Neural progenitor cell (in vitro differentiated cells): ENCODE measurements around the gene WDR1. TPM values are rescaled to one million over a fixed set of nuclear protein-coding genes. Genes with fewer than 3 reads are reported as not detected.

ENCODE experiments used
- DNase-seq: peaks from one replicate; pipeline ENCODE4 v3.0.0-alpha.2; 2016; ENCODE audit warnings: low spot score
- H2AFZ ChIP-seq: fragments of 200-600 bp; sonication (generic); replicated peaks from 2 replicates; pipeline ENCODE4 v1.6.1; 2016; ENCODE audit warnings: antibody characterized with exemption
- H3F3A ChIP-seq: fragments of 200-600 bp; sonication (generic); 2 replicates; pipeline ENCODE4 v1.6.1; 2016; ENCODE audit warnings: antibody characterized with exemption, low read depth
- H3K27ac ChIP-seq: fragments of 200-600 bp; sonication (generic); 2 replicates; pipeline ENCODE4 v1.5.1; 2016; ENCODE audit warnings: mild to moderate bottlenecking
- H3K27me3 ChIP-seq: fragments of 200-600 bp; sonication (generic); 2 replicates; pipeline ENCODE4 v1.6.1; 2016; ENCODE audit warnings: mild to moderate bottlenecking, moderate library complexity
- H3K36me3 ChIP-seq: fragments of 200-600 bp; sonication (generic); 2 replicates; pipeline ENCODE4 v1.5.1; 2016
- H3K4me1 ChIP-seq: fragments of 200-600 bp; sonication (generic); 2 replicates; pipeline ENCODE4 v1.6.1; 2016; ENCODE audit warnings: mixed run types
- H3K4me2 ChIP-seq: fragments of 200-600 bp; sonication (generic); 2 replicates; pipeline ENCODE4 v1.6.1; 2016
- H3K4me3 ChIP-seq: fragments of 200-600 bp; sonication (generic); 2 replicates; pipeline ENCODE4 v1.5.1; 2016
- H3K79me2 ChIP-seq: fragments of 200-600 bp; sonication (generic); 2 replicates; pipeline ENCODE4 v1.6.1; 2016; ENCODE audit warnings: low read depth
- H3K9ac ChIP-seq: fragments of 200-600 bp; sonication (generic); 2 replicates; pipeline ENCODE4 v1.6.1; 2016
- H3K9me3 ChIP-seq: fragments of 200-600 bp; sonication (generic); 2 replicates; pipeline ENCODE4 v1.5.1; 2016; ENCODE audit warnings: low read depth
- H4K20me1 ChIP-seq: fragments of 200-600 bp; sonication (generic); 2 replicates; pipeline ENCODE4 v1.6.1; 2016; ENCODE audit warnings: low read depth
- H3K27ac Mint-ChIP-seq: 3 replicates; pipeline ENCODE4 v1.8.0; 2021; ENCODE audit warnings: mixed read lengths
- H3K27me3 Mint-ChIP-seq: 2 replicates; pipeline ENCODE4 v1.8.0; 2022; ENCODE audit warnings: low read depth, mild to moderate bottlenecking, inconsistent platforms, moderate library complexity, mixed read lengths; ENCODE audit not compliant: insufficient read depth
- H3K36me3 Mint-ChIP-seq: 3 replicates; pipeline ENCODE4 v1.8.0; 2021; ENCODE audit warnings: mixed read lengths
- H3K4me1 Mint-ChIP-seq: 3 replicates; pipeline ENCODE4 v1.8.0; 2021; ENCODE audit warnings: mixed read lengths
- H3K4me3 Mint-ChIP-seq: 3 replicates; pipeline ENCODE4 v1.8.0; 2021; ENCODE audit warnings: mild to moderate bottlenecking, moderate library complexity, mixed read lengths
- H3K9me3 Mint-ChIP-seq: 3 replicates; pipeline ENCODE4 v1.8.0; 2020; ENCODE audit warnings: mixed read lengths
- EZH2 ChIP-seq: fragments of 200-600 bp; sonication (generic); IDR thresholded peaks from 2 replicates; pipeline ENCODE4 v1.6.1; 2017; ENCODE audit warnings: antibody characterized with exemption, mild to moderate bottlenecking, moderate library complexity
- EZH2phosphoT487 ChIP-seq: fragments of 200-600 bp; sonication (generic); IDR thresholded peaks from 2 replicates; pipeline ENCODE4 v1.6.1; 2017; ENCODE audit warnings: antibody characterized with exemption
- total RNA-seq: library from RNA; depleted of rRNA; stranded (reverse); fragments of >200 nt; gene quantifications from 2 replicates; pipeline ENCODE4 v1.2.3, GENCODE V29; 2015; ENCODE audit warnings: low replicate concordance
- TF ChIP-seq, protein P1 (sequence below): fragments of 200-600 bp; sonication (generic); IDR thresholded peaks from 2 replicates; pipeline ENCODE4 v1.5.1; 2017; ENCODE audit warnings: antibody characterized with exemption, mild to moderate bottlenecking

Gene WDR1
- total RNA-seq, 1 donor from 2014 or later: 83.1 TPM

DNA sequence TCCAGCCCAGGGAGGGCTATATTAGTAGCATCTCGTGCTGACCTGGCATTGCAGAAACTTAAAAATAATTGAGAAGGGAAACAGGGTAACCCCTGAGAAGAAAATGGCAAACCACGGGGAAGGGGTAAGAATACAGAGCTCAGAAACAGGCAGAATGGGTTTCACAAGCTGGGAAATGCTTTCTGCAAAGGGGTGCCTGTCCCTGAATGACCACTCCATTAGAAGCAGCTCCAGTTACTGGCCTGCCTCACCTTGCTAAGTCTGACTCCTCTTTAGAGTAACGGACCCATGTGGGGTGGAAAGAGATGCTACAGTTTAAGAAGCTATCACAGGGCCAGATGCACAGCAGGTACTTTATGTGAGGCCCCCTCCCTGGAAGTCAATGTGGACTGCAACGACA, 2.5 kb downstream of the WDR1 start:
- peaks cover 39% of the 10 kb centered on the region for H3K4me1 Mint-ChIP-seq
- peaks cover 67% of the 10 kb centered on the region for H4K20me1 ChIP-seq
- peaks cover 12% of the 10 kb centered on the region for H3K27me3 Mint-ChIP-seq
- TF ChIP-seq EZH2: no peak
- TF ChIP-seq, protein P1, sequence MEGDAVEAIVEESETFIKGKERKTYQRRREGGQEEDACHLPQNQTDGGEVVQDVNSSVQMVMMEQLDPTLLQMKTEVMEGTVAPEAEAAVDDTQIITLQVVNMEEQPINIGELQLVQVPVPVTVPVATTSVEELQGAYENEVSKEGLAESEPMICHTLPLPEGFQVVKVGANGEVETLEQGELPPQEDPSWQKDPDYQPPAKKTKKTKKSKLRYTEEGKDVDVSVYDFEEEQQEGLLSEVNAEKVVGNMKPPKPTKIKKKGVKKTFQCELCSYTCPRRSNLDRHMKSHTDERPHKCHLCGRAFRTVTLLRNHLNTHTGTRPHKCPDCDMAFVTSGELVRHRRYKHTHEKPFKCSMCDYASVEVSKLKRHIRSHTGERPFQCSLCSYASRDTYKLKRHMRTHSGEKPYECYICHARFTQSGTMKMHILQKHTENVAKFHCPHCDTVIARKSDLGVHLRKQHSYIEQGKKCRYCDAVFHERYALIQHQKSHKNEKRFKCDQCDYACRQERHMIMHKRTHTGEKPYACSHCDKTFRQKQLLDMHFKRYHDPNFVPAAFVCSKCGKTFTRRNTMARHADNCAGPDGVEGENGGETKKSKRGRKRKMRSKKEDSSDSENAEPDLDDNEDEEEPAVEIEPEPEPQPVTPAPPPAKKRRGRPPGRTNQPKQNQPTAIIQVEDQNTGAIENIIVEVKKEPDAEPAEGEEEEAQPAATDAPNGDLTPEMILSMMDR: no peak
- TF ChIP-seq EZH2phosphoT487: no peak
- H3K4me1 ChIP-seq: peaks cover 18% of the 10 kb centered on the region
- peaks cover 40% of the 10 kb centered on the region for H3K36me3 Mint-ChIP-seq
- H3K4me3 Mint-ChIP-seq: peak overlapping the region; percentile 14
- no peaks in the 10 kb centered on the region for H3K36me3 ChIP-seq
- no peak overlapping the region for H3K9ac ChIP-seq
- H2AFZ ChIP-seq: no peak overlapping the region
- no peaks in the 10 kb centered on the region for H3K27me3 ChIP-seq
- no peak for DNase-seq
- H3F3A ChIP-seq: peaks cover 5% of the 10 kb centered on the region
- H3K4me3 ChIP-seq: no peak overlapping the region
- H3K9me3 ChIP-seq: no peaks in the 10 kb centered on the region
- H3K79me2 ChIP-seq: peaks cover 71% of the 10 kb centered on the region
- H3K27ac Mint-ChIP-seq: peak overlapping the region; percentile 13
- no peaks in the 10 kb centered on the region for H3K9me3 Mint-ChIP-seq
- H3K4me2 ChIP-seq: no peak overlapping the region
- no peak overlapping the region for H3K27ac ChIP-seq

DNA sequence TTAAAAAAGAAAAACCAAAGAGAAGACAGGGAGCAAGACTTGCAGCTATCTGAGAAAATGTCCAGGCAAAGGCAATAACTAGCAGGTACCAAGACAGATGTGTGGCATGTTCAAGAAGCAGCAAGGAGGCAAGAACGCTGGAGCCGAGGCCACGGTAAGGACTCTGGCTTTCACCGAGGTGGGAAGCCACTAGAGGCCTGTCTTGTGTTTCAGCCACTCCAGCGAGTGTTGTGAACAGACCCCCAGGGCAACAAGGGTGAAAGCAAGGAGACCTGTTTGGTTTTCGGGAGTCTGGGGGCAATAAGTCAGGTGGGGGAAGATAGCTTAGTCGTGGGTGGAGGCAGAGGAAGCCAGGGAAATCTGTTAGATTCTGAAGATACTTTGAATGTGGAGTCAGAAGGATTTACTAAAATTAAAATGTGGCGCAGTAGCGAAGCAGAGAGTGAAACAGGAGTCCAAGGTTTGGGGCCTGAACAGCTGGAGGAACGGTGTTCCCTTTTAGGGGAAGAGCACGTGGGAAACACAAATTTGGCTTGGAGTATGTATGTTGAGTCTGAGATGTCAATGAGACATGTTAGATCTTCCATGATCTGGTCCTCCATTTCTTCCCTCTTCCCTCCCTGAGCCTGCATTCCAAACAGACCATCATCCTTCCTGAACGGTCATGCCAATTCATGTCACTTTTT, 3.1 kb downstream of the WDR1 start:
- peak overlapping the region; percentile 14 for H3K4me3 Mint-ChIP-seq
- Histone ChIP-seq H4K20me1 (peaks cover 74% of the 10 kb centered on the region), H3K79me2 (peaks cover 78% of the 10 kb centered on the region), H3K27ac (no peak overlapping the region), H3K27me3 (no peaks in the 10 kb centered on the region), H3F3A (peaks cover 5% of the 10 kb centered on the region), H3K4me2 (no peak overlapping the region), H3K36me3 (no peaks in the 10 kb centered on the region), H3K4me3 (no peak overlapping the region), H3K4me1 (peaks cover 18% of the 10 kb centered on the region), H3K9ac (no peak overlapping the region), H2AFZ (no peak overlapping the region), H3K9me3 (no peaks in the 10 kb centered on the region)
- no peaks in the 10 kb centered on the region for H3K9me3 Mint-ChIP-seq
- DNase-seq: no peak
- peaks cover 44% of the 10 kb centered on the region for H3K36me3 Mint-ChIP-seq
- peak overlapping the region; percentile 13 for H3K27ac Mint-ChIP-seq
- peaks cover 37% of the 10 kb centered on the region for H3K4me1 Mint-ChIP-seq
- H3K27me3 Mint-ChIP-seq: peaks cover 12% of the 10 kb centered on the region
- TF ChIP-seq EZH2phosphoT487: no peak
- TF ChIP-seq, protein P1: no peak
- no peak for TF ChIP-seq EZH2

DNA sequence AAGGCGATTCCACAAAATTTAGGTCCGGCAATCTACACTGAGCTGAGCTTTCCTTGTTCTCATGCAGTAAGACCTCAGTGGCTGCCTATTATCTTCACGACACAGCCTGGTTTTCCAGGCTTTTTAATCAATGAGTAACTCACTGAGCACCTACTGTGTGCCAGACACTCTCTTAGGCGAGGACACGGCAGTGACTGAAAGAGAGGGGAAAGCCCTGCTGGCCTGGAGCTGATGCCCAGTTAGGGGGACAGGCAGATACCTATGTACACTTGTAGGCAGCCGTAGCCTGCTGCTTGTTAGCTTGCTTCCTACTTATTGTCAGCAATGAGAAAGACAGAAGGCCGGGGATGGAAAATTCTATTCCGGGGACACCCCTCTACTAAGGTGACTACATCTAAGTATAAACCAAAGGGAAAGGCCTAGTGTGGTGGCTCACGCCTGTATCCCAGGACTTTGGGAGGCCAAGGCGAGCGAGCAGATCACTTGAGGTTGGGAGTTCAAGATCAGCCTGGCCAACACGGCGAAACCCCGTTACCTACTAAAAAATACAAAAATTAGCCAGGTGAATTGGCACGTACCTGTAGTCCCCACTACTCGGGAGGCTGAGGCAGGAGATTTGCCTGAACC, 3.8 kb downstream of the WDR1 start:
- Mint-ChIP-seq H3K36me3 (peaks cover 49% of the 10 kb centered on the region), H3K27ac (no peak overlapping the region), H3K4me1 (peaks cover 35% of the 10 kb centered on the region), H3K27me3 (peaks cover 12% of the 10 kb centered on the region), H3K4me3 (peak overlapping the region; percentile 14), H3K9me3 (no peaks in the 10 kb centered on the region)
- Histone ChIP-seq H3K4me3 (no peak overlapping the region), H3K27ac (no peak overlapping the region), H3F3A (peaks cover 5% of the 10 kb centered on the region), H4K20me1 (peaks cover 81% of the 10 kb centered on the region), H3K36me3 (no peaks in the 10 kb centered on the region), H2AFZ (no peak overlapping the region), H3K4me2 (no peak overlapping the region), H3K79me2 (peaks cover 85% of the 10 kb centered on the region), H3K9me3 (no peaks in the 10 kb centered on the region), H3K9ac (no peak overlapping the region), H3K27me3 (no peaks in the 10 kb centered on the region), H3K4me1 (peaks cover 11% of the 10 kb centered on the region)
- DNase-seq: no peak
- TF ChIP-seq EZH2phosphoT487: no peak
- TF ChIP-seq, protein P1: no peak
- no peak for TF ChIP-seq EZH2
